Osteoblast (primary cell): ENCODE measurements around the gene ANKRD44. TPM values are rescaled to one million over a fixed set of nuclear protein-coding genes. Genes with fewer than 3 reads are reported as not detected.

Source experiments
- DNase-seq: peaks from one replicate; pipeline ENCODE4 v3.0.0; 2011; ENCODE audit warnings: low spot score, mixed read lengths; ENCODE audit not compliant: insufficient read length; ENCODE audit errors: missing footprints
- H2AFZ ChIP-seq: 2 replicates; pipeline ENCODE4 v1.6.0; 2011; ENCODE audit warnings: mild to moderate bottlenecking, low read length
- H3K27ac ChIP-seq: 2 replicates; pipeline ENCODE4 v1.5.1; 2011; ENCODE audit warnings: mild to moderate bottlenecking, low read depth, low read length, moderate library complexity
- H3K27me3 ChIP-seq: 2 replicates; pipeline ENCODE4 v1.6.0; 2012; ENCODE audit warnings: mild to moderate bottlenecking, control low read depth, inconsistent platforms, low read length, moderate library complexity; ENCODE audit not compliant: insufficient read depth
- H3K36me3 ChIP-seq: 2 replicates; pipeline ENCODE4 v1.5.1; 2011; ENCODE audit warnings: mild to moderate bottlenecking, low read length, control low read depth, moderate library complexity; ENCODE audit not compliant: insufficient read depth
- H3K4me1 ChIP-seq: 2 replicates; pipeline ENCODE4 v1.5.1; 2011; ENCODE audit warnings: mild to moderate bottlenecking, low read length, control low read depth, moderate library complexity; ENCODE audit not compliant: insufficient read depth
- H3K4me2 ChIP-seq: 2 replicates; pipeline ENCODE4 v1.6.0; 2011; ENCODE audit warnings: mild to moderate bottlenecking, low read length; ENCODE audit not compliant: insufficient read depth
- H3K4me3 ChIP-seq: fragments of 200-600 bp; sonication (generic); 3 replicates; pipeline ENCODE4 v1.5.1; 2012; ENCODE audit warnings: mild to moderate bottlenecking, low read length, inconsistent platforms; ENCODE audit not compliant: insufficient read depth
- H3K79me2 ChIP-seq: 2 replicates; pipeline ENCODE4 v1.6.0; 2012; ENCODE audit warnings: mild to moderate bottlenecking, low read length, control low read depth, inconsistent platforms; ENCODE audit not compliant: insufficient read depth
- H3K9me3 ChIP-seq: 2 replicates; pipeline ENCODE4 v1.5.1; 2011; ENCODE audit warnings: low read depth, low read length, control low read depth
- H4K20me1 ChIP-seq: 2 replicates; pipeline ENCODE4 v1.6.0; 2012; ENCODE audit warnings: mild to moderate bottlenecking, low read length, control low read depth; ENCODE audit not compliant: insufficient read depth
- total RNA-seq: library from RNA; depleted of rRNA; stranded (reverse); fragments of >200 nt; gene quantifications from 2 replicates; pipeline ENCODE4 v1.2.3, GENCODE V29; 2012
- TF ChIP-seq, protein P1 (sequence below): IDR thresholded peaks from 2 replicates; pipeline ENCODE4 v1.5.1; 2011; ENCODE audit warnings: mild to moderate bottlenecking, low read depth, low read length, moderate library complexity; ENCODE audit errors: extremely low read depth

The ANKRD44 gene
- total RNA-seq, 1 donor, result 44.5 TPM

- Histone ChIP-seq H3K4me3 (no peak overlapping the region), H2AFZ (no peak overlapping the region), H3K79me2 (no peaks in the 10 kb centered on the region), H3K4me1 (no peaks in the 10 kb centered on the region), H4K20me1 (no peaks in the 10 kb centered on the region), H3K9me3 (no peaks in the 10 kb centered on the region), H3K27ac (no peak overlapping the region), H3K36me3 (no peaks in the 10 kb centered on the region), H3K4me2 (no peak overlapping the region), H3K27me3 (no peaks in the 10 kb centered on the region)
- DNase-seq, result no peak
- TF ChIP-seq, protein P1, sequence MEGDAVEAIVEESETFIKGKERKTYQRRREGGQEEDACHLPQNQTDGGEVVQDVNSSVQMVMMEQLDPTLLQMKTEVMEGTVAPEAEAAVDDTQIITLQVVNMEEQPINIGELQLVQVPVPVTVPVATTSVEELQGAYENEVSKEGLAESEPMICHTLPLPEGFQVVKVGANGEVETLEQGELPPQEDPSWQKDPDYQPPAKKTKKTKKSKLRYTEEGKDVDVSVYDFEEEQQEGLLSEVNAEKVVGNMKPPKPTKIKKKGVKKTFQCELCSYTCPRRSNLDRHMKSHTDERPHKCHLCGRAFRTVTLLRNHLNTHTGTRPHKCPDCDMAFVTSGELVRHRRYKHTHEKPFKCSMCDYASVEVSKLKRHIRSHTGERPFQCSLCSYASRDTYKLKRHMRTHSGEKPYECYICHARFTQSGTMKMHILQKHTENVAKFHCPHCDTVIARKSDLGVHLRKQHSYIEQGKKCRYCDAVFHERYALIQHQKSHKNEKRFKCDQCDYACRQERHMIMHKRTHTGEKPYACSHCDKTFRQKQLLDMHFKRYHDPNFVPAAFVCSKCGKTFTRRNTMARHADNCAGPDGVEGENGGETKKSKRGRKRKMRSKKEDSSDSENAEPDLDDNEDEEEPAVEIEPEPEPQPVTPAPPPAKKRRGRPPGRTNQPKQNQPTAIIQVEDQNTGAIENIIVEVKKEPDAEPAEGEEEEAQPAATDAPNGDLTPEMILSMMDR, result no peak
Measured at GRCh38 chr2:197035002-197035401, 275.6 kb downstream of the ANKRD44 start.

DNA sequence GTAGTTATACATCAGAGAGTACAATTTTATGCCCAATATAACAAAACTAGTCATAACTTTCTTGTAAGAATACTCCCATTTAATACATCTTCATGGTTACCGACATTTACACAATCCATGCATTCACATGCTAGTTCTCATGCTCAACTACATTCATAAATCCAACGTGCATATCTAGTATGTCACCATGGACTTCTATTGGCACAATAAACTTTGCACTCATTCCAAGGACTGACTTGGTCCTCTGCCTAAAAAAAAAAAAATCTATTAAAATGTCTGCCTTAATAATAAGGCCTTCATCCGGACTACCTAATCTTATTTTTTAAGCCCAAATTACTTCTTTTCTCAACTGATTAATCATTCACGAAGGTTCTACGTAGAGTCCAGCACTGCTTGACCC lies 276.3 kb downstream of the ANKRD44 start:
- no peaks in the 10 kb centered on the region for H3K9me3 ChIP-seq
- TF ChIP-seq, protein P1, result no peak
- no peaks in the 10 kb centered on the region for H4K20me1 ChIP-seq

DNA sequence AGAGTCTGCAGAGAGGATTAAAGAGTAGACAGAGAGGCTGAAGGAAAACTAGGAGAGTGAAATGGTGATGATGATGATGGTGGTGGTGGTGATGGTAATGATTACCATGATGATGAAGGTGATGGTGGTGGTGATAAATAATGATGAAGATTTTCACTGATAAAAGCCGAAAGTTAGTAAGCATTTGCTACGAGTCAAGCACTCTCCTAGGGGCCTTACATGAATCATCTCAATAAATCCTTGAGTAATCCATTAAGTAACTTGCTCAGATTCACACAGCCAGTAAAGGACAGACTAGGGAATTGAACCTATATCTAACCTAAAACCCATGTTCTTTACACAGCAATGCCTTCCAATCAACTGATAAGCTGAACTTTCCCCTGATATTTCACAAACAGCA lies 277.4 kb downstream of the ANKRD44 start:
- no peaks in the 10 kb centered on the region for H3K36me3 ChIP-seq
- no peaks in the 10 kb centered on the region for H3K27me3 ChIP-seq
- DNase-seq, result no peak
- H3K4me1 ChIP-seq, result no peaks in the 10 kb centered on the region
- no peaks in the 10 kb centered on the region for H3K9me3 ChIP-seq
- TF ChIP-seq, protein P1, result no peak
- H3K27ac ChIP-seq, result no peak overlapping the region
- no peak overlapping the region for H3K4me2 ChIP-seq
- no peak overlapping the region for H2AFZ ChIP-seq
- H3K4me3 ChIP-seq, result no peak overlapping the region
- H3K79me2 ChIP-seq, result no peaks in the 10 kb centered on the region
- no peaks in the 10 kb centered on the region for H4K20me1 ChIP-seq

More for the DNA sequence above, 276.3 kb downstream of the ANKRD44 start:
- no peaks in the 10 kb centered on the region for H3K36me3 ChIP-seq
- H3K27me3 ChIP-seq, result no peaks in the 10 kb centered on the region
- H3K4me1 ChIP-seq, result no peaks in the 10 kb centered on the region
- no peak for DNase-seq
- H3K27ac ChIP-seq, result no peak overlapping the region
- H3K79me2 ChIP-seq, result no peaks in the 10 kb centered on the region
- no peak overlapping the region for H2AFZ ChIP-seq
- no peak overlapping the region for H3K4me2 ChIP-seq
- H3K4me3 ChIP-seq, result no peak overlapping the region

DNA sequence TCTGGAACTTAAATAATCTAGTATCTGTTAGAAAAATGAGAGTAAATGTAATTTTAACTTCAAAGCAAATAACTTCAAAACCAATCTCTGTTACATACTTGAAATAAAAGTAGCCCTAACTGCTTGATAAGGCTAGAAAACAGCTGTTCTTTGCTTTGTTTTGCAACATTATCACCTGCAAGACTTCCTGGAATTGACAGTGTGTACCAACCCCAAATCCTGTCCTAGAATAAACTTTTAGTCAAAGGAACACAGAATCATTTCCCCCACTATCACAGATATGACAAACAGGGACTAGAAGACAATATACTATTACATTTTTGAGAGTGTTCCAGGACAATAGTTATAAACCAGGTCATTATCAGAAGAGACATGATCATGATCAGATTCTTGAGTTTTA lies 278.8 kb downstream of the ANKRD44 start:
- H2AFZ ChIP-seq, result no peak overlapping the region

More for the DNA sequence above, 278.8 kb downstream of the ANKRD44 start:
- Histone ChIP-seq H3K36me3 (no peaks in the 10 kb centered on the region), H3K9me3 (no peaks in the 10 kb centered on the region), H4K20me1 (no peaks in the 10 kb centered on the region), H3K79me2 (no peaks in the 10 kb centered on the region), H3K4me2 (no peak overlapping the region), H3K27ac (no peak overlapping the region), H3K4me1 (no peaks in the 10 kb centered on the region), H3K4me3 (no peak overlapping the region), H3K27me3 (no peaks in the 10 kb centered on the region)
- DNase-seq, result no peak
- TF ChIP-seq, protein P1, result no peak
